COLO668 (cell line): ENCODE data around the gene CEP72.
"Not testable (repeated sequence)": the region's sequence is repeated elsewhere in the genome, so short reads cannot be mapped to it uniquely, and the experiment has no call there.

ENCODE experiments used
- DNase-seq: peaks from one replicate; lab custom pipeline; 2025; ENCODE audit not compliant: unreplicated experiment; lab: John Stamatoyannopoulos, UW

CEP72 gene

DNA sequence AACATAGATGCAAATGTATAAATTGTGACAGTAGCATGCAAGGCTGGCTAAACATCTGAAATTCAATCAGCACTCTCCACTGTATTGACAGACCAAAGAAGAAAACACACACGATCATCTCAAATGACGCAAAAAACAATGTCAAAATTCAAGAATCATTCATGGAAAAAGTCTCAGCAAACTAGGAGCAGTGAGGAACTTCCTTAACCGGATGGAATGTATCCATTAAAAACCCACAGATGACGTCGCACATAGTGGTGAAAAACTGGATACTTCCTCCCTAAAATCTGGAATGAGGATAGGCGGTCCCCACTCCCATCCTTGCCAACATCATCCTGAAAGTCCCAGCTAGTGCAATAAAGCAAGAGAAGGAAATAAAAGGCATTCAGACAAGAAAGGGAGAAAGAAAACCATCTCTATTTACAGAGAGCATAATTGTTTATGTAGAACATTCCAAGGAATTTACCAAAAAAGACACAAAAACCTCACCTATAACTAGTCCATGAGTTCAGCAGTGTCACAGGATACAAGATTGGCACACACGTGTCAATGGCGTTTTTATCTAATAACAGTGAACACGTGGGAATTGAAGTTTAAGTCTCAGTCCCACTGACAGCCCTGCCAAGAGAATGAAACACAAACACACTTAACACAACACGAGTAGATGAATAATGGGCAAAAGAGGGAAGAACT, 14.1 kb upstream of the CEP72 start:
- no peak for DNase-seq

DNA sequence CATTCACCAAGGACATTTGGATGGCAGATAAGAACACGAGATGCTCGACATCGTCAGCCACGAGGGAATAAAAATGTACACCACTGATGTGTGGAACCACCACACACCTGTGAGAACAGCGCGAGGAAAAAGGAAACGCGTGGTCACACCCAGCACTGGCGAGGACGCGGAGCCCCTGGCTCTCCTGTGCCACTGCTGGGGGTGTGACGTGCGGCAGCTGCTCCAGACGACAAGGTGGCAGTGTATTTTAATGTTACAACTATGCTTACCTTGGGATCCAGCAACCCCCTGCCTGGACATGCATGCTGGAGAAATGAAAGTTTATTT, 13.6 kb upstream of the CEP72 start:
- no peak for DNase-seq

GRCh38 chr5:600886-601541, 11.1 kb upstream of the CEP72 start:
- peak; percentile 95 for DNase-seq

GRCh38 chr5:601771-602465, 10.2 kb upstream of the CEP72 start:
- peak; percentile 77 for DNase-seq

GRCh38 chr5:602466-603035, 9.6 kb upstream of the CEP72 start:
- peak; percentile 45 for DNase-seq

DNA sequence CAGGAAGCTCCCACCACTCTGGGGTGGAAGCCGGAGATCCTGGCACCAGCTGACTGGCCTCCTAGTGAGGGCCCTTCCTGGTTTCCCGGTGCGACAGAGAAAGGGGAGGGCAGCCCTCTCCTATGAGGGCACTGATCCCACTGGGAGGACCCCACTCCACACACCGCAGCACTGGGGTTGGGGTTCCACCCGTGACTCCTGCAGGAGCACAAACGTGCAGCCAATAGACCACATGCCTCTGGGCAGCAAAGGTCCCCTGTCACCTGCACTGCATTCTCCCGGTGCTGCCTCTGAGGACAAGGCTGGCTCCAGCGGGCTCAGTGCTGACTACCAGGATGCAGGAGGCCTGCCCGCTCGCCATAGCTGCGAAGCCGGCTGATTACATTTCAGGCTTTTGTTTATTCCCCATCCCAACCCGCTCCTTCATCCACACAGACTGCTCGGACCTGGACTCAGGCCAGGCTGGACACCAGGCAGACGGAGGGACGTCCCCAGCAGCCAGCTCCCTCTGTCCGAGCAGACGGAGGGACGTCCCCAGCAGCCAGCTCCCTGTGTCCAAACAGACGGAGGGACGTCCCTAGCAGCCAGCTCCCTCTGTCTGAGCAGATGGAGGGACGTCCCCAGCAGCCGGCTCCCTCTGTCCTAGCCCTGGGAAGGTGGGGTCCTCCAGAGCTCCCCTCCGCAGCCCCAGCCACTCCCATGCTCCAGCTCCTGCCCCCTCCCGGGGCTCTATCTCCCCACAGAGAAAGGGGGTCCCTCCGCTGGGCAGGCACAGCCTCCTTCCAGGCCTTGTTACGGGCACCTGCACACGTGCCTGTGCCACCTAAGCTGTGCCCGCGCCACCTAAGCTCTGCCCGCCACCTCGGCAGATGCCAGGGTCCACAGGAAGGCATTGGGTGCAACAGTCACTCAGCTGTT, 8.8 kb upstream of the CEP72 start:
- no peak for DNase-seq

DNA sequence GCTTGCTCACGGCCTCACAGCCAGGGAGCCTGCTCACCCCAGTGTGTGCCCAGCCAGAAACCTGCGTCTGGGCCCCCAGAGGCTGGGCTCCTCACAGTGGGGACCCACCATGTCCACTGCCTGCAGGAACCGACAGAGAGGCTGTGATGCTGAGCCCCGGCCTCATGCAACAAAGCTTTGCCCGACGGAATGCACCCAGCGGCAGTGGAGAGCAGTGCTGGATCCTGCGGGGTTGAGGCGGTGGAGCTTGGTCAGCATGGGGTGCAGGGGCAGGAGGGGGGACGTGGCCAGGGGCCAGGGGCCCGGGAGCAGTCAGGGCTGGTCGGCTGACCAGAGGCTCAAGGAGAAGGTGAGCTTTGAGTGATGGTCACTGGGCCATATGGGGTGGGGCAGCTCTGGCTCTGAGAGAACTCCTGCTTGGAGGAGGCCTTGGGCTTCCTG, 7.7 kb upstream of the CEP72 start:
- no peak for DNase-seq

DNA sequence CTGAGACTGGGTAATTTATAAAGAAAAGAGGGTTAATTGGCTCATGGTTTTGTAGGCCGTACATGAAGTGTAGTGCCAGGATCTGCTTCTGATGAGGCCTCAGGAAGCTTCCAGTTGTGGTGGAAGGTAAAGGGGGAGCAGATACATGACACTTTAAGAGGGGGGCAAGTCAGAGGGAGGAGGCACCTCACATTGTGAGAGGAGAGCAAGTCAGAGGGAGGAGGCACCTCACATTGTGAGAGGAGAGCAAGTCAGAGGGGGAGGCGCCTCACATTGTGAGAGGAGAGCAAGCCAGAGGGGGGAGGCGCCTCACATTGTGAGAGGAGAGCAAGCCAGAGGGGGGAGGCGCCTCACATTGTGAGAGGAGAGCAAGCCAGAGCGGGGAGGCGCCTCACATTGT, 7.0 kb upstream of the CEP72 start:
- not testable (repeated sequence) for DNase-seq

DNA sequence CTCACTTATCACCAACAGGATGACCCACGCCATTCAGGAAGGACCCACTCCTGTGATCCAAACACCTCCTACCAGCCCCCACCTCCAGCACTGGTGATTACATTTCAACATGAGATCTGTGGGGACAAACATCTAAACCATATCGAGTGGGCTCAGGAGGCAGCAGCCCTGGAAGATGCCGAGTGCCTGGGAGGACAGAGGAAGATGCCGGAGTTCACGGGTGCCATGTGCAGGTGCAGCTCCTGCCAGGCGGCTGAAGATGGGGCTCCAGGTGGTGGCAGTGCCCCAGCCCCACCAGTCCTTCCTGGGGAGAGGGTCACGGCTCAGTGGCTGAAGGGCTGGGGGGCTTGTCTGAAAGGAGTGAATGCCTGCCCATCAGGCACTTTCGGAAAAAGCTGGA, 6.1 kb upstream of the CEP72 start:
- no peak for DNase-seq

- DNase-seq = no peak
Observed at GRCh38 chr5:606526-607399, 5.4 kb upstream of the CEP72 start.

GRCh38 chr5:607541-608428, 4.4 kb upstream of the CEP72 start:
- DNase-seq = no peak

- DNase-seq = no peak
Observed at GRCh38 chr5:608429-609370, 3.4 kb upstream of the CEP72 start.

DNA sequence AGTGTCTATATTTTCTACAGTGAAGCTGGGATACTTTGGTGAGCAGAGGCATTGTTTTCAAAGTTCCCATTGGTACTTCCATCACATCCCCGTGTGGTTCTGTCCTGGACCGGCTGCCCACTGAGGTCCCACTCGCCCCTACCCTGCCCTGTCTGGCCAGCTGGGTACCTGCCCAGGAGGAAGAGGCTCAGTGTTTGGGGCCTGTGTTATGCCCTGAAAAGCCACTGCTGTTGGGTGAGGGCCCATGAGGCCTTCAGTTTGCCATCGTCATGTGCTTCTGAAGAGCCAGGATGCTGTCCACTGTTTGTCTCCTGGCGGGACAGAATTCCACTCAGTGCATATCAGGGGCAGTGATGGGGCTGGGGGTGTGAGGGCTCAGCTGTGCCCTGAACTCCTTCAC, 2.6 kb upstream of the CEP72 start:
- no peak for DNase-seq

GRCh38 chr5:610011-610743, 2.0 kb upstream of the CEP72 start:
- no peak for DNase-seq

DNA sequence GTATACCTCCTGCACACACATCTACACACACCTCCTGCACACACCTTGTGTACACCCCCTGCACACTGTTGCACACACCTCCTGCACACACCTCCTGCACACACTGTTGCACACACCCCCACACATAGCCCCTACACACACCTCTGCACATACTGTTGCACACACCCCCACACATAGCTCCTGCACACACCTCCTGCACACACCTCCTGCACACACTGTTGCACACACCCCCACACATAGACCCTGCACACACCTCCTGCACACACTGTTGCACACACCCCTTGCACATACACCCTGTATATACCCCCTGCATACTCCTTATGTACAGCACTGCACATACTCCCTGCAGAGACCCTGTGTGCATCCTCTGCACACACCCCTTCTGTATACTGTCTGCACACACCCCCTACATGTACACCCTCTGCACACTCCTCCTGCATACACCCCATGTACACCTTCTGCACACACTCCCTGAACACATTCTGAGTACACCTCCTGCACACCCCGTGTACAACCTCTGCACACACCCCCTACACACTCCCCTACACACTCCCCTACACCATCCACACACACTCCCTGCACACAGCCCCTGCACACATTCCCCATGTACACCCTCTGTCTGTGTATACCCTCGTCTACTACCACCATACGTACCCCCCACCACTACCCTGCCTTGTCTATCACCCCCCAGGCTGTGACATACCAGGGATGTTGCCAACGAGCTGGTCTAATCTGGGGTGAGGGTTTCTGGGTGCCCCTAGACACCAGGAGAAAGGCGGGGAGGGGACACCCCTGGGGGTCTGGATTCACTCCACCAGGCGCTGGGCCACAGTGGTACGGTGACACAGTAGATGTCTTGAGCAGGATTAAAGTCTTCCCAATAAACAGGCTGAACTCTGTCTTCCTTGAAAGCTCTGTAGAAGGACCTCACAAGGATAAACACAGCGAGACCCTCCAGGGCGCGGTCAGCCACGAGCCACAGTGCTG, 1.1 kb upstream of the CEP72 start:
- no peak for DNase-seq
